ENCODE measurements around the gene TGFBR3. TPM values are rescaled to one million over a fixed set of nuclear protein-coding genes. Genes with fewer than 3 reads are reported as not detected.

The TGFBR3 gene
- total RNA-seq, 1 donor = 32.2 TPM

GRCh38 chr1:91703095-91703494 is 182.9 kb downstream of the TGFBR3 start:
- H3K79me2 ChIP-seq (ENCODE audit: insufficient read depth, low read length) = no peaks in the 10 kb centered on the region
- DNase-seq (ENCODE audit: insufficient read length, low spot score, missing footprints) = no peak
- no peak overlapping the region for H3K27ac ChIP-seq (ENCODE audit: low read depth, low read length)
- H3K4me1 ChIP-seq (ENCODE audit: insufficient read depth, low read length) = peaks cover 41% of the 10 kb centered on the region
- no peaks in the 10 kb centered on the region for H3K36me3 ChIP-seq (ENCODE audit: insufficient read depth, low read length)
- H3K9me3 ChIP-seq (ENCODE audit: low read depth, low read length) = no peaks in the 10 kb centered on the region
- no peak overlapping the region for H2AFZ ChIP-seq (ENCODE audit: low read length)
- H3K27me3 ChIP-seq (ENCODE audit: insufficient read depth, low read length) = no peaks in the 10 kb centered on the region
- no peak overlapping the region for H3K4me3 ChIP-seq (ENCODE audit: insufficient read depth, low read length)
- H3K4me2 ChIP-seq (ENCODE audit: insufficient read depth, low read length) = no peak overlapping the region
- H4K20me1 ChIP-seq (ENCODE audit: insufficient read depth, low read length) = no peaks in the 10 kb centered on the region
- no peak for TF ChIP-seq CTCF (IDR thresholded peaks at IDR 0.05; ENCODE audit: extremely low read depth, low read depth, low read length)

DNA sequence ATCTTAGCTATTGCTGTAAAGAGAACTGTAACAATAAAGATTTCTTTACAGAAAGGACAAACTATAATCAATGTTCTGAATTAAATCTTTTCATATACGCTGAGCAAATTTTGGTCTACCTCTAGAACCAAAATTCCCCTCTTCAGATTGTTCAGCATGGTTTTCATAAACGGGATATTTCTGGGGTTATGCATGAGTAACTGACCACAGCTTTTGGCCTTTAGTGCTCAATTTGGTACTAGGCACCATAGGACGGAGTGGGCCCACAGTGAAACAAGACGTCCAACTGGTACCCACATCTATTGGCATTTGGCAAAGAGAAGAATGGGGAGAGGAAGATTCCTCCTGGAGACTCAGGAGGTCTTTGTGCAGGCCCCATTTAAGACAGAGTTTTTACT is 184.5 kb downstream of the TGFBR3 start:
- peak overlapping the region; percentile 89 for H3K27ac ChIP-seq (ENCODE audit: low read depth, low read length)
- TF ChIP-seq CTCF (IDR thresholded peaks at IDR 0.05; ENCODE audit: extremely low read depth, low read depth, low read length) = no peak
- peak overlapping the region; percentile 71 for H3K4me2 ChIP-seq (ENCODE audit: insufficient read depth, low read length)
- H3K9me3 ChIP-seq (ENCODE audit: low read depth, low read length) = no peaks in the 10 kb centered on the region
- no peak overlapping the region for H3K4me3 ChIP-seq (ENCODE audit: insufficient read depth, low read length)
- H3K4me1 ChIP-seq (ENCODE audit: insufficient read depth, low read length) = peaks cover 52% of the 10 kb centered on the region
- H4K20me1 ChIP-seq (ENCODE audit: insufficient read depth, low read length) = no peaks in the 10 kb centered on the region
- DNase-seq (ENCODE audit: insufficient read length, low spot score, missing footprints) = peak; percentile 21
- H3K36me3 ChIP-seq (ENCODE audit: insufficient read depth, low read length) = no peaks in the 10 kb centered on the region
- no peaks in the 10 kb centered on the region for H3K27me3 ChIP-seq (ENCODE audit: insufficient read depth, low read length)
- peak overlapping the region; percentile 67 for H2AFZ ChIP-seq (ENCODE audit: low read length)
- H3K79me2 ChIP-seq (ENCODE audit: insufficient read depth, low read length) = no peaks in the 10 kb centered on the region

- Histone ChIP-seq H3K27ac (ENCODE audit: low read depth, low read length) (peak overlapping the region; percentile 89), H3K4me1 (ENCODE audit: insufficient read depth, low read length) (peaks cover 52% of the 10 kb centered on the region), H2AFZ (ENCODE audit: low read length) (no peak overlapping the region), H3K4me2 (ENCODE audit: insufficient read depth, low read length) (peak overlapping the region; percentile 71), H3K27me3 (ENCODE audit: insufficient read depth, low read length) (no peaks in the 10 kb centered on the region), H4K20me1 (ENCODE audit: insufficient read depth, low read length) (no peaks in the 10 kb centered on the region), H3K9me3 (ENCODE audit: low read depth, low read length) (no peaks in the 10 kb centered on the region), H3K36me3 (ENCODE audit: insufficient read depth, low read length) (no peaks in the 10 kb centered on the region), H3K4me3 (ENCODE audit: insufficient read depth, low read length) (no peak overlapping the region), H3K79me2 (ENCODE audit: insufficient read depth, low read length) (no peaks in the 10 kb centered on the region)
- TF ChIP-seq CTCF (IDR thresholded peaks at IDR 0.05; ENCODE audit: extremely low read depth, low read depth, low read length) = no peak
- no peak for DNase-seq (ENCODE audit: insufficient read length, low spot score, missing footprints)
These were observed 185.0 kb downstream of the TGFBR3 start for GRCh38 chr1:91700771-91701471.

DNA sequence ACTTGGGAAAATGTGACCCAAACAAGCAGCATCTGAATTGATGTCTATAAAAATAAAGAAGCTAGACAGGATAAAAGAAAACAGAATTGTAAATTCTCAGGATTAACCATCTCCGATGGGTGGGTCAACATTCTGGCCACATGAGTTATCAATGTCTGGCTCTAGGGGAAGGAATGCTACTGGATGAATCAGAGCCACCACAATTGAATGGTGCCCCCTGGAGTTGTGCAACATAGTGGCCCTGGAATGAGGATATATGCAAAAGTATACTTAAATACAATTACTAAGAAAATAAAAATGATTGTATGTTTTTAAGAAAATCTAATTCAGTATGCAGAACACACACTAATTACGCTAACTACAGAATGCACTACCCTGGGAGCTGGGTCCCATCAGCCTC is 185.6 kb downstream of the TGFBR3 start:
- peak; percentile 49 for TF ChIP-seq CTCF (IDR thresholded peaks at IDR 0.05; ENCODE audit: extremely low read depth, low read depth, low read length)
- peak; percentile 27 for DNase-seq (ENCODE audit: insufficient read length, low spot score, missing footprints)
- Histone ChIP-seq H3K4me3 (ENCODE audit: insufficient read depth, low read length) (no peak overlapping the region), H3K27me3 (ENCODE audit: insufficient read depth, low read length) (no peaks in the 10 kb centered on the region), H3K4me2 (ENCODE audit: insufficient read depth, low read length) (peak overlapping the region; percentile 71), H3K4me1 (ENCODE audit: insufficient read depth, low read length) (peaks cover 52% of the 10 kb centered on the region), H4K20me1 (ENCODE audit: insufficient read depth, low read length) (no peaks in the 10 kb centered on the region), H3K79me2 (ENCODE audit: insufficient read depth, low read length) (no peaks in the 10 kb centered on the region), H3K9me3 (ENCODE audit: low read depth, low read length) (no peaks in the 10 kb centered on the region), H2AFZ (ENCODE audit: low read length) (no peak overlapping the region), H3K27ac (ENCODE audit: low read depth, low read length) (peak overlapping the region; percentile 89), H3K36me3 (ENCODE audit: insufficient read depth, low read length) (peaks cover 3% of the 10 kb centered on the region)
